Effector CD4-positive, alpha-beta T cell (primary cell): ENCODE results near the gene TFAP2A.

ENCODE experiments used
- DNase-seq: peaks from one replicate; pipeline ENCODE4 v3.0.0-alpha.2; 2020

TFAP2A gene

DNA sequence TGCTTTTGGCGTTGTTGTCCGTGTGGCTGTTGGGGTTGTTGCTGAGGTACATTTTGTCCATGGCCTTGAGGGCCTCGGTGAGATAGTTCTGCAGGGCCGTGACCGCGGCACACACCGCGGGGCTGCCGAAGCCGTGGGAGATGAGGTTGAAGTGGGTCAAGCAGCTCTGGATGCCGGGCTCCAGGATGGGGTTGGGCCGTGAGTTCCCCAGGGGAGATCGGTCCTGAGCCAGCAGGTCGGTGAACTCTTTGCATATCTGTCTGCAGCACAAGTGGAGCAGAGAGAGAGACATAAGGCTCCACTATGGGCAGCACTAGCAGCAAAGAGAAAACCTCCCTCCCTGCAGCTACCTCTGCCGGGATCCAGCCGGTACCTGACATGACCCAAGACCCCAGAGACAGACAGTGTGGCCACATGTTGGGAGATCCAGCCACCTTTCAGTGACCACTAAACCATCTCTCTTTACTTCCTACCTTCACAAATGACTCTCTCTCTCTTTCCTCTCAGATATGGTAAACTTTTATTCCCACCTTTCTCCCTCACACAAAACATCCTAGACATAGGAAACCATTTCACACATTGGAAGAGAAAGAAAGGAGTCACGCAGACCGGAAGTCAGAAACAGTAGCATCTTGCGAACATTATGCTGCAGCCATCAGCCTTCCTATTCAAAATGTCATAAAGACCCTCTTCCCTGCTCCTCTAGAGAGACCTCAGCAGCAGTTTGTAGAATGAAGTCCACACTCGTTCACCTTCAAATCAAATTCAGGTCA lies 16.2 kb downstream of the TFAP2A start:
- DNase-seq: no peak

GRCh38 chr6:10397756-10398445 lies 17.0 kb downstream of the TFAP2A start:
- no peak for DNase-seq

DNA sequence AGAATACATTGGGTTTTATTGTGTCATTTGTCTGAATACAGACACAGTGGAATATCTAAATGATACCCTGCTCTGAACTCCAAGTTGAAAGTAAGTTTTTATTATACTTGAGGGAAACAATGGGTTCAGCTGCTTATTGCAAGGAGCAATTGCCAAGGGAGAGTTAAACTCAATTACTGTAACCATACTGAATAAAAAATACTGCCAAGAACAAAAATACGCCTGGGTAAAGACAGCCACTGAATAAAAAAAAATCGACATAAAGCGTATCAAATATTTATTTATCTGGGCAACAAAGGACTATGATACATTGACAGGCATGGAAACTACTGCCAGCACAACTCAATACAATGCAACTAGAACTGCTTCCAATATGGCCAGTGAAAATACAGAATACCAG lies 18.1 kb downstream of the TFAP2A start:
- DNase-seq: no peak

DNA sequence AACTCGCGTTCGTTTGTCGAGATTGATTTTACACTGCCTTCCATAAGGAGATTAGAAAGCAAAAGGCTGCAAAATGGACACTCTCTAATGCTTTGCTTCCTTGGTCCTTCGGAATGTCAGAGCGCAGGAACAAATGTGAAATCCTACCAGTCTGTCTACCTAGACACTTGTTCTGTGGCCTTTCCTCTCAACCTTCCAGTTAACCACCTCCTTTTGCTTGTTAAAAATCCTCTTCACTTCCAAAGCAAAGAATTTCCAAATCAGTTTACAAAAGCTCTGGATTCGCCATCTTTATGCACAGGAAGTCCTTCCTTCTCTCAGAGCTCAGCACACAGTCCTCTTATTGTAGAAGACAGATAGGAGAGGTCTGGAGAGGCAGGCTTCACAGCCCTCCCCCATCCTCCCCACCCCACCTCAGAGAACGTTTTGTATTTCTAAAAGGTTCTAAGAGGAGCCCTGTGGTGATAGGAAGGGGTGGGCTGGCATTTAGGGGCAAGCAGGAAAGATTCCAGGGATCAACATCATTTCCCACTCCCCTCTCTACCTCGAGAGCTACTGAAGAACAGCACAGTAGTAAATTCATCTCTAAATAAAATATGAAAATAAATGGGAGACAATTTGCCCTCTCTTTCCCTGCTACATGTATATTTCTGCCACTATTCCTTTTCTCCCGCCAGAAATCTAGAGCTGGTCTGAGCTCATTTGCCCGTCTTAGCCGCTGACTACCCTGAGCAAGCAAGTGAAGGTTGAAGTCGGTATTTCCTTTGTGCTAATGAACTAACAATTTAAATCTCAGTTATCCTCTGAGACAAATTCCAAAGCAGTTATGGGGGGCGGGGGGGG lies 18.9 kb downstream of the TFAP2A start:
- DNase-seq: no peak

DNA sequence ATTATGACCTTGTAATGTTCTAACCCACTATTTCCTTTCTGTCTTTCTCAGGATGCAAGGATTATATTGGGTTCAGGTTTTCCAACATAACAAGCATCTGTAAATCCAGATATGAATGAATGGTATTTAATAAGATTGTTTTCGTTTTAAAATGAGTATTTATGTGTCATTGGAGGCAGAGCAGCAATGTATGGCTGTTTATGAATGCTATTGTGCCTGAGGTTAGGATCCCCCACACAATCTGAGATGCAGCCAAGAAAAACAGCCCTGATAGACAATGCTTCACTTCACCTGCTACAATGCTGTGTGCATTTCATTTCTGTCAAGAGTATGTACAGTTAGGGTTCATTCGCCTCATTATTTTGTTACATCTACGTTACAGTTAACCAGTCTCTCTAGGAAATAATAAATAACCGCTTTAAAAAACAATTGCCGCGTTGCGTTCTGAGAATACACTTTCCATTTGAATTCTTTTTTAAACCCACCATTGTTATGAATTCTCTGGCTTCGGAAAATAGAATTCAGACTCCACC lies 19.6 kb downstream of the TFAP2A start:
- DNase-seq: no peak

- DNase-seq: no peak
These were observed 21.2 kb downstream of the TFAP2A start for GRCh38 chr6:10393544-10394225.

- DNase-seq: no peak
These were observed 23.1 kb downstream of the TFAP2A start for GRCh38 chr6:10391799-10392198.

DNA sequence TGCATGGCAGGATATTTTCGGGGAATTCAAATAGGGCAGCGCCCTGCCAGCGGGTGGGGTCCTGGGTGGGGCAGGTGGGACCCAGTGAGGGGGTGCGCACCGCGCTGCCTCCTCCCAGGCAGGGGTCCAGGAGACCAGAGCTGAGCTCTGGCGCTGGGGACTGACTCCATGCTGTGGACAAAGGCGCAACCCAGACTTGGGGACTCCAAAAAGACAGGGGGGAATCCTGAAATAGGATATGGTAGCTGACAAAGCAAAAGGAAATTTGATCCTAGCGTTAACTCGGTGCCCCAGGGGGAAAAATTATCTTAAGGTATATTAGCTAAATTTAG lies 23.6 kb downstream of the TFAP2A start:
- DNase-seq: no peak

GRCh38 chr6:10390495-10391298 lies 24.2 kb downstream of the TFAP2A start:
- no peak for DNase-seq

DNA sequence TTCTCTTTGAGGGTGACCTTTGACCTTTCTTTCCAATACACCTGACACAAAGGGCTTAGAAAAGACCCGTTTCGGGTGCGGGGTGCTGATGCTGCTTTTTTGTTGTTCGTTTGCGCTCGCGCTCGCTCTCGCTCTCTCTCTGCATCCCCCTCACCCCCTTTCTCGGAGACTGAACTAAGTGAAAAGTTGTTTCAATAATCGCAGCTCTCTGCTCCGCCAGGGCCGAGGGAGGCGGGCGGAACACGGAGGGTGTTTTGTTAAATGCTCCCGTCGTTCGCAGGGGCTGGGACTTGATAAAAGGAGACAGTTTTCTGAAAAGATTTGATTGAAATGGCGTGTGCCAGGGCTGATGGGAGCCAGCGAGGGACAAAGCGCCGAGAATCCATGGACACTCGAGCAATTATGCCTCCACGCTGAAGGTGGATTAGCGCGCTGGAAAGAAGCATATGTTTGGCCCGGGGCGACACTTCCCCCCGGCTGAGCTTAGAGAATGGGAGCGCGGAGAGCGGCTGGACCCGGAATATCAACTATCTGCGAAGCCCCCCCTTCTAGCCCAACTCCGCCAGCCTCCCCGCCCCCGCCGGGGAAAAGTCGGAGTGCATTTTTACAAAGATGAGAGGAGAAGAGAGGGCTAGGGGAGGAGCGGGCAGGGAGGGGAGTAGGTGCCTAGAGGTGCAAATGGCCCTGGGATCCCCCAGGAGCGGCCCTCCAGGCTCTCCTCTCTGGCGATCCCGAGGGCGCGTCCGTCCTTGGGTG lies 25.0 kb downstream of the TFAP2A start:
- no peak for DNase-seq

DNA sequence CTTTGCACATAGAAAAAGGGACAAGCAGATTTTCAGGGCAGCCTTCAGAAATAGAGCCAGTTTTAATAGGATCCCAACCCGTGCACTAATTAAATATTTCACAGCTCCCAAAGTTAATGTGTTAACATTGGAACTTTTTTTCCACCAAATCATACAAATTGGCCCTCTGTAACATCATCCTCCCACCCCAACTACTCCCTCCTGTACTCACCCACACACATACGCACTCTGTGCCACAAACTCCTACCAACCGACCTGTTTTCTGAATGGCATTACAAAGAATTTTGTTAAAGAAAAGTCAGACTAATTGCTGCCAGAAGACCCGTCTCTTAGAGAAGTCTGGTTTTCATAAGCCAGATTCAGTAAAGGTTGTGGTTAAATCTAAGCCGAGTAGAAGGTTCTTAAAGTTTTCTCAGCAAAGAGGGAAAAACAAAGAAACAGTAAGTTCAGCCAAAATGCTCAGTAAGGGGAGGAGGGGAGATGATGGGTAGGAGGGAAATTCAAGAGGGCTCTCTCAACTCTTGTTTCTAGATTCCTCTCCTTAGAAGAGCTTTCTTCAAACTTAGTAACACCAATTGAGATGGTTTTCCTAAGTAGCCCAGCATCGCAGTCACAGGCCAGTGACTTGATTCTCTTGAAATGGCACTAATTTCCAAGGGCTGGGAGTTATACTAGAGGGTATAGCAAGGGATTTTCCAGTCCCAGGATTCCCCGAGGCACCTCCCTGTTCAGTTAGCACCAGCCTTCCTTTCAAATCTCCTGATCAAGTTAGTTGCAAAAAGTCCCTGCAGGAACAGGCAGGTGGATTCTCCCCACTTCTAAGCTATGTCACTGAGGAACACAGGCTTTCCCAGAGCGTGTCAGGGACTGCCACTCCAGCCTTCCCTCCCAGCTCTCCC lies 27.9 kb downstream of the TFAP2A start:
- DNase-seq: no peak

DNA sequence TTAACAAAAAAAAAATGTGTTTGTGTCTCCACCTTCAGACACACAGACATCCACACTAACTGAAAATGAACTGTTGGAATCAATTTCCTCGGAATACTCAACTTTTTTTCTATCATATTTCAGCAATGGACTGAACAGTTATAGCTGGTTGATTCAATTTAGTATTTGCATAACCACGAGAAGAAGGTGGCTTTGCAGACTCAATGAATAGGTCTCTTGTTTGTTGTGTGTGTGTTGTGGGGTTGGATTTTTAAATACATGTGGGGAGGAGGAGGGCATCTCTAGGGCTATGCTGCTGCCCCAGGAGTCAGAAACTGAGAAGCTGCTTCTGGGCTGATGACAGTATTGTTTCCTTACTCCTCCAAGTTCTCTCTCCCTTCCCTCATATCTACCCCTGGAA lies 28.7 kb downstream of the TFAP2A start:
- DNase-seq: no peak

DNA sequence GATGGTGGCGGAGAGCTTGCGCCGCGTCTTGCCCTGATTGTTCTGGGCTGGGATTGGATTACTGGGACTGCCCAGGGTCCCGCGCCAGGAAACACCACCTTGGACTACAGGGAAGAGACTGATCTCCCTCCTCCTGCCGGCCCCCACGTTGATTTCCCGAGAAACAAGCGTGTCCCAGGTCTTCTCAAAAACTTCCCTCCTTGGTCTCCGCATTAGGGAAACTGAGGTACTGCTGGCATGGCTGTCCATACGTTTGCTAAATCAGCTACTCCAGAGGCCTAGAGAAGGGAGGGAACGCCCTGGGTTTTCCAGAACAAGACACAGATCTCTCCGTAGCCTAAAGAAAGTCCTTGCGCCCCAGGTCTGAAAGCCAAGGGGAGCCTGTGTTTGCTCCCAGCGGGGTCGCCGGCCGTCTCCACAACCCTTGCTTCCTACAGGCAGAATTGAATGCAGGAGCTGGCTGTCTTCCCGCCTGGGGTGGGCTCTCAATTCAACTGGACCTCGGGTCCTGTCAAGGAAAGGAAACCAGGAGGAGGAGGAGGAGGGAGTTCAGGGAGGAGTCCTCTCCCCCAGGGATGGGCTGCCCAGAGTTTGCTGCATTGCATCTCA lies 29.2 kb downstream of the TFAP2A start:
- DNase-seq: no peak

DNA sequence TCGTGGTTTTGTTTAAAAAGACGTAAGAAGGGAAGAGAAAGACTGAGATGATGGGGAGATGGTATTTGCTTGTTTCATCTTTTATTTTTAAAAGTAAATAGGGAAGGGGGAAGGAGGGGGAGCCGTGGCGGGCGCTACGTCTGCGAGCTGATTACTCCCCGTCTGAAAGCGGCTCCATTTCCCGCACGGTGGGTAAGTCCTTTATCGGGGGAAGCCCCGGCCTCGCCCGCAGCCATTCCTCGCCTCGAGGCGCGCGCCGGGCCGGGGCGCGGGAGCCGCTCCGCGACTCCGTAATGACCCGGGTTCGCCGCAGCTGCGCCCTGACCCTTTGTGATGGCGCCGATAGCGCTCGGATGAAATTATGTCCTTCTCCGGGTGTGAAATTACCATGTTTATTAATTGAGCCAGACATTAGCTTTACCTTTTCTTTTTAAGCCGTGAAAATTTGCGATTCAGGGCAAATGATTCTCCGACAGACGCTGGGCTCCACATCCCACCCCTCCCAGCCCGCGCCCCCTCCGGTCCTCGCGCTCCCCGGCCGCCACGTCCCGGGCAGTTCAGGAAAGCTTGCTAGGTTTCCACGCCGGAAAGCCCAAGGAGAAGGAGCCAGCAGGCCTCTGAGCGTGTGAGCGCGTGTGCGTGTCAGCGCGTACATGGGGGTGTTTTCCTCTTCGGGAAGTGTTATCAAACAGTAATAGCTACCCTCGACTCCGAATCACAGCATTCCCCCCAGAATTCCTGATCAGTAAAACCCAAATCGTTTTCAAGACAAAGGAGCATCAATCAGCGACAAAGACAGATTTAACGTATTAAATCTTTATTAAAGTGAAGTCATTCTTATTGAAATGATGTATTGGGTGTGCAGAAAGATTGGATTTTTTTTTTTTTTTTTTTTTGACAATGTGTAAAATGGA lies 30.0 kb downstream of the TFAP2A start:
- no peak for DNase-seq

DNA sequence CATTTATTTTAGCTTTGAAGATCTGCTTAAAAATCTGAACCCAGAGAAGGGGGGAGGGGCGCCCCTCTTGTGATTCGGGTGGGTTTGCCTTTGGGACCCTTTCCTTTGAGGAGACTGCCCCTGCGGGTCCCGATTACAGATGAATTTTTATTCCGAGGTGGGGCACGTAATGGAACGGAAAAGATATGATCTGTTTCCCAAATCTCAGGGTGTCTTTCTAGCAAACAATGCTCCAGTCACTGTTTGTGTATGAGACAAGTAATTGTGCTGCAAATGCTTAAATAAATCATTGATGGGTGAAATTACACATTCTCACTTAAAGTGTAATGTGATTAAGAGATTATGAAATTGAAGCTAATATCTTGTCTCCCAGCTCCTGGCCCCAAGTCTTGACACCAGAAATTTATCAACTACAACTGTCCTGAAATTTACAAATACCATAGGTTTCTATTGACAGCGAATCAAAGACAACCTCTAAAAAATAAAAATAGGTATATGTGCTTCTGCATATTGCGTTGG lies 30.7 kb downstream of the TFAP2A start:
- DNase-seq: no peak

DNA sequence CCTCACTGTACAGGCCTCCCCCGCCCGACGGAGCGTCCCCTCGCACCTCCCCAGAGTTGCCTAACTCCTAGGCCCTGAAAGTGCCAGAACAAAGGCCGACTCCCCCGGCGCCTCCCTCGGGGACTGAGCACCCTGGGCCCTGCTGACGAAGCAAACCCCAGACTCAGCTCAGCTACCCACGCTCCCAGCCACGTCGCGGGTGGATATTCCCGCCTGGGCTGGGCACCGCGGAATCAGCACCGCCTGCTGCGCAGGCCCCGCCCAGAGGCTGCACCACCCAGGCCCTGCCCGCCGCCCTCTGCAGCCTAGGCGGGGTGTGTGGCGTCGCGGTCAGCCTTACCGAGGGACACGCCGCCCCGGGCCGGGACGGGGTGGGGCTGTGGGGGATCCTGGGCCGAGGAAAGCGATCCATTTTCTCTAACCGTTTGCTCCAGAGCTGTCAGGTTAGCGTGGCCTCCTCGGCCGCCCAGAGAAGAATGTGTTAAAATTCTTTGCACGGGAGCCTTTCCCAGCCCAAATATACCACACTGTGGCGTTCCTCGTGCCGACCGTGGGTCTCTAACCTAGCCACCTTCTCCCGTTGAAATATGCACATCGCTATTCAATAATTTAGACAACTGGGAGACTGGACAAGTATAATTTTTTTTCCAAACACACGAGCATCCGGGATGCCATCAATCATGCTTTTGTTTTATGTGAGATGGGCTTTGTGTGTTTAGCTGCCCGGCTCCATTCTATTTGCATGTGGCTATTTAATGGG lies 31.4 kb downstream of the TFAP2A start:
- no peak for DNase-seq

DNA sequence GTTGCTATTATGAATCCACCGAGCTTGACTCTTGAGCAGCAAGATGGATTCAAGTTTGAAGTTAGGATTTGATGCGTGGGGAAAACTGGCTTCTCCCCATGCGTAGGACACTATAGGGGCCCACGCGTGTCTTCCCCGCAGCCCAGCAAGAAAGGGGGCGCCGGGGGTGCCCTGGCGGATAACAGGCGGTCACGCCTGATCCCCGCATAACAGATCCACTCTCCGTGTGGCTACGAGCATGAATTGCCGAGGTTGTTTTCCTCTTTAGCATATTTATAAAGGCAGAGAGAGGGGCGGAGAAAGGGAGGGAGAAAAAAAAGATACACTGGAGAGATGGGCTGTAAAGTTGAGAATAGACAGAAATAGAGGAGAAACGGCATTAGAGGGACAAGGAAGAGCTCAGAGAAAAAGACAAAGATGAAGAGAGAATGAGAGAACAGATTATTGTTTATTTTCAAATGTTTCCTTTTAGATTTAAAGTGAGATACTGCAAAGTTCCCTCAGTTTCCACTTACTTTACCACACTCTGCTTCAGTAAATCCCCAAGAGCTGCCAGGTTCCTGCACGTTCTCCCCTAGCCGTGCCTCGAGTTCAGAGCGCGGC lies 32.0 kb downstream of the TFAP2A start:
- no peak for DNase-seq
